T-cell (primary cell): Measurements from ENCODE around the gene SLC35A3. TPM values are rescaled to one million over a fixed set of nuclear protein-coding genes. Genes with fewer than 3 reads are reported as not detected.
"Not testable (repeated sequence)": the region's sequence is repeated elsewhere in the genome, so short reads cannot be mapped to it uniquely, and the experiment has no call there.

Source experiments
- ATAC-seq, 4 experiments: fragments of 200-7000 bp in 3 of 4; fragments of 150-1000 bp in 1 of 4; cut with Tn5 transposase; replicated peaks in 1 of 4; 1 replicate in 3 of 4; 2 replicates in 1 of 4; pipeline ENCODE4 v1.10.0; 2021; ENCODE audit warnings: moderate library complexity in 3 of 4, mild to moderate bottlenecking in 2 of 4, moderate number of reproducible peaks in 1 of 4
- CTCF ChIA-PET, 2 donors: fragments of 300-600 bp; sonication (Branson Sonifier 250); formaldehyde crosslinking; loops; one replicate each; lab custom pipeline; 2022; ENCODE audit warnings: antibody characterized with exemption in 2 of 2; lab: Charles Lee
- POLR2A ChIA-PET, 2 donors: fragments of 300-600 bp; sonication (Branson Sonifier 250); formaldehyde crosslinking; loops; one replicate each; lab custom pipeline; 2022; ENCODE audit warnings: antibody characterized with exemption in 2 of 2; lab: Charles Lee
- DNase-seq, 35 experiments: peaks; one replicate each; pipeline versions ENCODE4 v3.0.0 to v3.0.0-alpha.2; 2013 to 2023
- H3K27ac ChIP-seq: one replicate; pipeline ENCODE4 v1.5.1; 2013; ENCODE audit warnings: low read length
- H3K27me3 ChIP-seq, 2 experiments: replicated peaks in 1 of 2; 1 replicate in 1 of 2; 2 replicates in 1 of 2; pipeline versions ENCODE4 v1.6.1 to v1.7.0; 2013; ENCODE audit warnings: low read length in 1 of 2, mixed read lengths in 1 of 2; ENCODE audit not compliant: control insufficient read depth in 2 of 2, insufficient read depth in 2 of 2; ENCODE audit errors: extremely low read depth in 1 of 2
- H3K36me3 ChIP-seq, 2 donors: 1 replicate in 1 of 2; 2 replicates in 1 of 2; pipeline versions ENCODE4 v1.6.1 to v1.7.0; 2013; ENCODE audit warnings: low read length in 1 of 2; ENCODE audit not compliant: control insufficient read depth in 2 of 2, insufficient read depth in 1 of 2; ENCODE audit errors: extremely low read depth in 1 of 2
- H3K4me1 ChIP-seq, 2 experiments: 1 replicate in 1 of 2; 2 replicates in 1 of 2; pipeline versions ENCODE4 v1.6.1 to v1.7.0; 2013; ENCODE audit warnings: low read length in 2 of 2, mixed read lengths in 1 of 2; ENCODE audit not compliant: insufficient read depth in 2 of 2, control insufficient read depth in 1 of 2; ENCODE audit errors: extremely low read depth in 1 of 2
- H3K4me3 ChIP-seq, 2 donors: 1 replicate in 1 of 2; 2 replicates in 1 of 2; pipeline versions ENCODE4 v1.5.1 to v1.7.0; 2013; ENCODE audit warnings: mild to moderate bottlenecking in 2 of 2, low read length in 1 of 2, moderate library complexity in 1 of 2; ENCODE audit not compliant: control insufficient read depth in 1 of 2; ENCODE audit errors: extremely low read depth in 1 of 2
- H3K9me3 ChIP-seq: 2 replicates; pipeline ENCODE4 v1.7.0; 2013
- H3K27ac Mint-ChIP-seq, 2 donors: one replicate each; pipeline ENCODE4 v1.8.0; 2020 to 2021; ENCODE audit warnings: mild to moderate bottlenecking in 2 of 2, mixed read lengths in 2 of 2
- H3K27me3 Mint-ChIP-seq, 2 donors: one replicate each; pipeline ENCODE4 v1.8.0; 2021 to 2022; ENCODE audit warnings: mixed read lengths in 2 of 2
- H3K36me3 Mint-ChIP-seq: one replicate; pipeline ENCODE4 v1.8.0; 2021; ENCODE audit warnings: mixed read lengths
- H3K4me1 Mint-ChIP-seq, 3 donors: one replicate each; pipeline ENCODE4 v1.8.0; 2020 to 2022; ENCODE audit warnings: mixed read lengths in 3 of 3, mild to moderate bottlenecking in 1 of 3
- H3K4me3 Mint-ChIP-seq, 3 donors: one replicate each; pipeline ENCODE4 v1.8.0; 2020 to 2022; ENCODE audit warnings: mild to moderate bottlenecking in 3 of 3, mixed read lengths in 3 of 3, moderate library complexity in 3 of 3
- H3K9me3 Mint-ChIP-seq, 3 donors: one replicate each; pipeline ENCODE4 v1.8.0; 2020 to 2022; ENCODE audit warnings: mixed read lengths in 3 of 3
- WGBS: methylation state at CpG from one replicate; pipeline ENCODE4 v1.1.5; 2013; ENCODE audit warnings: missing lambda C conversion rate; ENCODE audit not compliant: insufficient coverage; 5-methylcytosine and 5-hydroxymethylcytosine counted together
- total RNA-seq, 35 experiments: library from RNA in 6 of 35; stranded (reverse) in 6 of 35; fragments of 120-200 nt in 1 of 35; gene quantifications; one replicate each; pipeline versions ENCODE4 v1.2.1 to v1.2.4 and lab custom pipeline; 2013 to 2026

Gene SLC35A3
- total RNA-seq, 5 donors from 2014 or later (not counting 1 experiment from before 2014, with no cell fraction given), result 21.5 to 31.8 (median 24.5) TPM

- DNase-seq, H3K4me3 Mint-ChIP-seq, H3K27me3 Mint-ChIP-seq, H3K27ac ChIP-seq, H3K27ac Mint-ChIP-seq, ATAC-seq, H3K9me3 ChIP-seq, H3K4me1 ChIP-seq, H3K4me3 ChIP-seq, CTCF ChIA-PET, H3K36me3 ChIP-seq, H3K36me3 Mint-ChIP-seq, H3K27me3 ChIP-seq, H3K4me1 Mint-ChIP-seq, H3K9me3 Mint-ChIP-seq: not testable (repeated sequence)
- 87% methylated on average over 6 of the region's 7 CpGs for WGBS
- POLR2A ChIA-PET, result interaction anchor here in 1 of 2 donors (0.7 kb wide), 1 partner anchor 1101 kb away, joined by 5 read pairs; no protein-coding TSS in a partner anchor
These were observed 10.5 kb upstream of the SLC35A3 start for GRCh38 chr1:99959189-99959705.

DNA sequence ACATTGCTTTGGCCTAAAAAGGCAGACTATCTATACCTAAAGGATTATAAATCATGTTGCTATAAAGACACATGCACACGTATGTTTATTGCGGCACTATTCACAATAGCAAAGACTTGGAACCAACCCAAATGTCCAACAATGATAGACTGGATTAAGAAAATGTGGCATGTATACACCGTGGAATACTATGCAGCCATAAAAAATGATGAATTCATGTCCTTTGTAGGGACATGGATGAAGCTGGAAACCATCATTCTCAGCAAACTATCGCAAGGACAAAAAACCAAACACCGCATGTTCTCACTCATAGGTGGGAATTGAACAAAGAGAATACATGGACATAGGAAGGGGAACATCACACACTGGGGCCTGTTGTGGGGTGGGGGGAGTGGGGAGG, 9.5 kb upstream of the SLC35A3 start:
- not testable (repeated sequence) for H3K4me3 Mint-ChIP-seq, H3K27ac Mint-ChIP-seq, H3K4me1 ChIP-seq, ATAC-seq, H3K27me3 ChIP-seq, H3K4me3 ChIP-seq, H3K27ac ChIP-seq, H3K9me3 ChIP-seq, H3K4me1 Mint-ChIP-seq, DNase-seq, H3K27me3 Mint-ChIP-seq, H3K36me3 ChIP-seq, H3K9me3 Mint-ChIP-seq, H3K36me3 Mint-ChIP-seq
- CTCF ChIA-PET, result interaction anchor here in 1 of 2 donors (0.6 kb wide), 1 partner anchor 635 kb away, joined by 4 read pairs; no protein-coding TSS in a partner anchor
- POLR2A ChIA-PET, result interaction anchor here in 1 of 2 donors (0.7 kb wide), 1 partner anchor 1812 kb away, joined by 6 read pairs; no protein-coding TSS in a partner anchor
- no CpG with 5 or more reads among the region's 5 CpGs for WGBS

- CTCF ChIA-PET, result no interaction called here
These were observed 6.6 kb upstream of the SLC35A3 start for GRCh38 chr1:99963041-99963795.

GRCh38 chr1:99964806-99965205, 5.0 kb upstream of the SLC35A3 start:
- no peaks in the 10 kb centered on the region for H3K27me3 ChIP-seq
- POLR2A ChIA-PET, result interaction anchor here in 1 of 2 donors (0.8 kb wide), 1 partner anchor 45 kb away, joined by 4 read pairs; no protein-coding TSS in a partner anchor
- Mint-ChIP-seq H3K9me3 (no peaks in the 10 kb centered on the region), H3K27me3 (no peaks in the 10 kb centered on the region), H3K36me3 (no peaks in the 10 kb centered on the region), H3K4me3 (no peak overlapping the region), H3K27ac (no peak overlapping the region), H3K4me1 (peaks cover 9 to 16% (median 13%) of the 10 kb centered on the region in 3 donors)
- no peak for DNase-seq
- H3K27ac ChIP-seq, result no peak overlapping the region
- 100% methylated on average over 1 of the region's 3 CpGs for WGBS
- H3K36me3 ChIP-seq, result no peaks in the 10 kb centered on the region
- no peak overlapping the region for H3K4me3 ChIP-seq
- H3K4me1 ChIP-seq, result peaks cover 3 to 7% of the 10 kb centered on the region in 2 experiments
- no peaks in the 10 kb centered on the region for H3K9me3 ChIP-seq
- CTCF ChIA-PET, result no interaction called here
- no peak for ATAC-seq

More at GRCh38 chr1:99963041-99963795, 6.6 kb upstream of the SLC35A3 start:
- no peaks in the 10 kb centered on the region for H3K36me3 Mint-ChIP-seq
- Histone ChIP-seq H3K36me3 (no peaks in the 10 kb centered on the region), H3K4me3 (no peak overlapping the region), H3K9me3 (no peaks in the 10 kb centered on the region), H3K27ac (no peak overlapping the region), H3K27me3 (no peaks in the 10 kb centered on the region), H3K4me1 (no peaks in the 10 kb centered on the region)
- H3K27ac Mint-ChIP-seq, result no peak overlapping the region
- DNase-seq (no peak), ATAC-seq (no peak)
- no peaks in the 10 kb centered on the region for H3K9me3 Mint-ChIP-seq
- peaks cover 0 to 3% (median 1%) of the 10 kb centered on the region in 3 donors for H3K4me1 Mint-ChIP-seq
- POLR2A ChIA-PET, result no interaction called here
- H3K27me3 Mint-ChIP-seq, result no peaks in the 10 kb centered on the region
- no peak overlapping the region for H3K4me3 Mint-ChIP-seq

- Histone ChIP-seq H3K4me3 (no peak overlapping the region), H3K27ac (no peak overlapping the region), H3K4me1 (peaks cover 7 to 8% of the 10 kb centered on the region in 2 experiments), H3K27me3 (no peaks in the 10 kb centered on the region), H3K36me3 (no peaks in the 10 kb centered on the region), H3K9me3 (no peaks in the 10 kb centered on the region)
- Mint-ChIP-seq H3K4me3 (no peak overlapping the region), H3K27me3 (no peaks in the 10 kb centered on the region), H3K4me1 (peaks cover 17 to 23% (median 20%) of the 10 kb centered on the region in 3 donors), H3K27ac (no peak overlapping the region), H3K36me3 (peaks cover 4% of the 10 kb centered on the region), H3K9me3 (no peaks in the 10 kb centered on the region)
- CTCF ChIA-PET, result interaction anchor here in 1 of 2 donors (0.6 kb wide), 1 partner anchor 8 kb away, joined by 3 read pairs; no protein-coding TSS in a partner anchor
- no peak for DNase-seq
- POLR2A ChIA-PET, result interaction anchor here in 1 of 2 donors (0.8 to 1.0 kb wide), 2 partner anchors 8 to 44 kb away, joined by 4 read pairs; no protein-coding TSS in a partner anchor
- no CpG with 5 or more reads among the region's 2 CpGs for WGBS
- ATAC-seq, result no peak
These were observed 4.0 kb upstream of the SLC35A3 start for GRCh38 chr1:99965646-99966375.

DNA sequence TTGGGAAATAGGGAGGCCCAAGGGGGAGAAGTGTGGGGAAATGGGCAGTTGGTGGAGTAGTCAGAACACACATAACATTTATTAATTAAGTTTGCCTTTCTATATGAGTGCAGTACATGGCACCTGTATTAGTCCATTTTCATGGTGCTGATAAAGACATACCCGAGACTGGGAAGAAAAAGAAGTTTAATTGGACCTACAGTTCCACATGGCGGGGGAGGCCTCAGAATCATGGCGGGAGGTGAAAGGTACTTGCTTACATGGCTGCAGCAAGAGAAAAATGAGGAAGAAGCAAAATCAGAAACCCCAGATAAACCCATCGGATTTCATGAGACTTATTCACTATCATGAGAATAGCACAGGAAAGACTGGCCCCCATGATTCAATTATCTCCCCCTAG, 1.6 kb upstream of the SLC35A3 start:
- H3K27me3 Mint-ChIP-seq, result no peaks in the 10 kb centered on the region
- peaks cover 4% of the 10 kb centered on the region for H3K36me3 Mint-ChIP-seq
- peak overlapping the region; percentile 25 to 93 (median 41) for H3K4me3 Mint-ChIP-seq
- no peaks in the 10 kb centered on the region for H3K9me3 ChIP-seq
- ChIA-PET CTCF (no interaction called here), POLR2A (interaction anchor here in 1 of 2 donors (0.7 kb wide), 1 partner anchor 1621 kb away, joined by 5 read pairs; no protein-coding TSS in a partner anchor)
- H3K27ac ChIP-seq, result no peak overlapping the region
- H3K4me1 Mint-ChIP-seq, result peaks cover 36 to 42% (median 42%) of the 10 kb centered on the region in 3 donors
- DNase-seq, result no peak
- no peak overlapping the region for H3K4me3 ChIP-seq
- peaks cover 10% of the 10 kb centered on the region in 2 experiments for H3K4me1 ChIP-seq
- no peak for ATAC-seq
- H3K36me3 ChIP-seq, result no peaks in the 10 kb centered on the region
- H3K27ac Mint-ChIP-seq, result no peak overlapping the region
- H3K9me3 Mint-ChIP-seq, result no peaks in the 10 kb centered on the region
- no peaks in the 10 kb centered on the region for H3K27me3 ChIP-seq
- no CpG with 5 or more reads among the region's 4 CpGs for WGBS
